Stimulated activated naive B cell treated with anti-CD40 and anti-IgM and Interleukin-4, amounts not matched to agents 10 μg/mL and 1 μg/mL and 100 μg/mL, for 72 hours (primary cell): ENCODE data around the gene SRXN1.

Experiments used
- ATAC-seq, 2 donors: fragments of 150-1000 bp; cut with Tn5 transposase; replicated peaks; 2 replicates each; pipeline ENCODE4 v1.10.0; 2021; ENCODE audit warnings: moderate library complexity in 1 of 2
- DNase-seq: peaks from one replicate; pipeline ENCODE4 v3.0.0; 2021
- H3K27ac Mint-ChIP-seq: one replicate; pipeline ENCODE4 v1.8.0; 2022; ENCODE audit warnings: mild to moderate bottlenecking, mixed read lengths
- H3K27me3 Mint-ChIP-seq, 2 donors: one replicate each; pipeline ENCODE4 v1.8.0; 2022; ENCODE audit warnings: mixed read lengths in 2 of 2
- H3K36me3 Mint-ChIP-seq, 2 donors: one replicate each; pipeline ENCODE4 v1.8.0; 2022; ENCODE audit warnings: mixed read lengths in 2 of 2, mild to moderate bottlenecking in 1 of 2
- H3K4me1 Mint-ChIP-seq, 2 donors: one replicate each; pipeline ENCODE4 v1.8.0; 2022; ENCODE audit warnings: mixed read lengths in 2 of 2, mild to moderate bottlenecking in 1 of 2
- H3K4me3 Mint-ChIP-seq, 2 donors: one replicate each; pipeline ENCODE4 v1.8.0; 2022; ENCODE audit warnings: mild to moderate bottlenecking in 2 of 2, mixed read lengths in 2 of 2, moderate library complexity in 1 of 2
- H3K9me3 Mint-ChIP-seq, 2 donors: one replicate each; pipeline ENCODE4 v1.8.0; 2022; ENCODE audit warnings: mixed read lengths in 2 of 2, mild to moderate bottlenecking in 1 of 2

The SRXN1 gene

GRCh38 chr20:668050-668449, 15.1 kb upstream of the SRXN1 start:
- Mint-ChIP-seq H3K4me3 (no peak overlapping the region), H3K27ac (no peak overlapping the region), H3K4me1 (peaks cover 4 to 11% of the 10 kb centered on the region in 2 donors), H3K27me3 (peaks cover 74 to 88% of the 10 kb centered on the region in 2 donors), H3K9me3 (no peaks in the 10 kb centered on the region), H3K36me3 (peaks cover 3% of the 10 kb centered on the region in 2 donors)
- ATAC-seq (no peak), DNase-seq (no peak)

GRCh38 chr20:667351-668034, 14.5 kb upstream of the SRXN1 start:
- Mint-ChIP-seq H3K27ac (no peak overlapping the region), H3K36me3 (peaks cover 7 to 8% of the 10 kb centered on the region in 2 donors), H3K4me3 (no peak overlapping the region), H3K27me3 (peaks cover 74 to 88% of the 10 kb centered on the region in 2 donors), H3K4me1 (peaks cover 8 to 17% of the 10 kb centered on the region in 2 donors), H3K9me3 (no peaks in the 10 kb centered on the region)
- DNase-seq (no peak), ATAC-seq (peak; percentile 27 to 33)

GRCh38 chr20:666877-667276, 13.9 kb upstream of the SRXN1 start:
- ATAC-seq (no peak), DNase-seq (no peak)
- H3K4me1 Mint-ChIP-seq = peaks cover 9 to 23% of the 10 kb centered on the region in 2 donors
- H3K36me3 Mint-ChIP-seq = peaks cover 7 to 9% of the 10 kb centered on the region in 2 donors
- no peak overlapping the region for H3K4me3 Mint-ChIP-seq
- no peak overlapping the region for H3K27ac Mint-ChIP-seq
- no peaks in the 10 kb centered on the region for H3K9me3 Mint-ChIP-seq
- peaks cover 74 to 88% of the 10 kb centered on the region in 2 donors for H3K27me3 Mint-ChIP-seq

GRCh38 chr20:665276-665675, 12.3 kb upstream of the SRXN1 start:
- H3K4me3 Mint-ChIP-seq = no peak overlapping the region
- H3K27me3 Mint-ChIP-seq = peaks cover 75 to 85% of the 10 kb centered on the region in 2 donors
- H3K27ac Mint-ChIP-seq = peak overlapping the region; percentile 65
- H3K9me3 Mint-ChIP-seq = no peaks in the 10 kb centered on the region
- peaks cover 7 to 11% of the 10 kb centered on the region in 2 donors for H3K36me3 Mint-ChIP-seq
- DNase-seq = no peak
- no peak for ATAC-seq
- peaks cover 18 to 31% of the 10 kb centered on the region in 2 donors for H3K4me1 Mint-ChIP-seq

GRCh38 chr20:664576-664975, 11.6 kb upstream of the SRXN1 start:
- H3K9me3 Mint-ChIP-seq = no peaks in the 10 kb centered on the region
- peak overlapping the region; percentile 69 for H3K27ac Mint-ChIP-seq
- peaks cover 7 to 11% of the 10 kb centered on the region in 2 donors for H3K36me3 Mint-ChIP-seq
- peaks cover 18 to 31% of the 10 kb centered on the region in 2 donors for H3K4me1 Mint-ChIP-seq
- ATAC-seq = no peak
- no peak for DNase-seq
- H3K27me3 Mint-ChIP-seq = peaks cover 70 to 78% of the 10 kb centered on the region in 2 donors
- peak overlapping the region; percentile 35 to 40 for H3K4me3 Mint-ChIP-seq

GRCh38 chr20:664151-664550, 11.2 kb upstream of the SRXN1 start:
- Mint-ChIP-seq H3K27me3 (peaks cover 70 to 76% of the 10 kb centered on the region in 2 donors), H3K9me3 (no peaks in the 10 kb centered on the region), H3K4me3 (no peak overlapping the region), H3K4me1 (peaks cover 18 to 31% of the 10 kb centered on the region in 2 donors), H3K36me3 (peaks cover 7 to 11% of the 10 kb centered on the region in 2 donors), H3K27ac (no peak overlapping the region)
- DNase-seq (no peak), ATAC-seq (no peak)

GRCh38 chr20:663315-664090, 10.5 kb upstream of the SRXN1 start:
- ATAC-seq = no peak
- no peak for DNase-seq

GRCh38 chr20:662277-663192, 9.5 kb upstream of the SRXN1 start:
- Mint-ChIP-seq H3K4me3 (peak overlapping the region; percentile 40 to 75), H3K4me1 (peaks cover 18 to 31% of the 10 kb centered on the region in 2 donors), H3K27ac (peak overlapping the region; percentile 91), H3K9me3 (no peaks in the 10 kb centered on the region), H3K27me3 (peaks cover 68 to 76% of the 10 kb centered on the region in 2 donors), H3K36me3 (peaks cover 7 to 11% of the 10 kb centered on the region in 2 donors)
- DNase-seq (no peak), ATAC-seq (no peak)

More at GRCh38 chr20:663315-664090, 10.5 kb upstream of the SRXN1 start:
- H3K4me1 Mint-ChIP-seq = peaks cover 18 to 31% of the 10 kb centered on the region in 2 donors
- H3K4me3 Mint-ChIP-seq = peak overlapping the region; percentile 40 to 75
- no peaks in the 10 kb centered on the region for H3K9me3 Mint-ChIP-seq
- peaks cover 70 to 76% of the 10 kb centered on the region in 2 donors for H3K27me3 Mint-ChIP-seq
- H3K27ac Mint-ChIP-seq = peak overlapping the region; percentile 91
- H3K36me3 Mint-ChIP-seq = peaks cover 7 to 11% of the 10 kb centered on the region in 2 donors

- no peak for ATAC-seq
- H3K36me3 Mint-ChIP-seq = peaks cover 7 to 11% of the 10 kb centered on the region in 2 donors
- H3K4me3 Mint-ChIP-seq = peak overlapping the region; percentile 12 to 37
- H3K9me3 Mint-ChIP-seq = no peaks in the 10 kb centered on the region
- peaks cover 65 to 74% of the 10 kb centered on the region in 2 donors for H3K27me3 Mint-ChIP-seq
- no peak for DNase-seq
- peak overlapping the region; percentile 39 for H3K27ac Mint-ChIP-seq
- peaks cover 18 to 31% of the 10 kb centered on the region in 2 donors for H3K4me1 Mint-ChIP-seq
Observed at GRCh38 chr20:661474-662270, 8.7 kb upstream of the SRXN1 start.

- ATAC-seq (no peak), DNase-seq (no peak)
- H3K4me1 Mint-ChIP-seq = peaks cover 26 to 37% of the 10 kb centered on the region in 2 donors
- peaks cover 5 to 11% of the 10 kb centered on the region in 2 donors for H3K36me3 Mint-ChIP-seq
- H3K27me3 Mint-ChIP-seq = peaks cover 58 to 60% of the 10 kb centered on the region in 2 donors
- H3K4me3 Mint-ChIP-seq = no peak overlapping the region
- H3K27ac Mint-ChIP-seq = no peak overlapping the region
- no peaks in the 10 kb centered on the region for H3K9me3 Mint-ChIP-seq
Observed at GRCh38 chr20:658731-659291, 5.8 kb upstream of the SRXN1 start.

- Mint-ChIP-seq H3K4me3 (no peak overlapping the region), H3K36me3 (peaks cover 5 to 10% of the 10 kb centered on the region in 2 donors), H3K9me3 (no peaks in the 10 kb centered on the region), H3K27ac (no peak overlapping the region), H3K4me1 (peaks cover 26 to 39% of the 10 kb centered on the region in 2 donors), H3K27me3 (peaks cover 56 to 57% of the 10 kb centered on the region in 2 donors)
- ATAC-seq = no peak
- no peak for DNase-seq
Observed at GRCh38 chr20:658202-658601, 5.2 kb upstream of the SRXN1 start.

GRCh38 chr20:655726-656624, 3.0 kb upstream of the SRXN1 start:
- H3K27ac Mint-ChIP-seq = no peak overlapping the region
- peaks cover 34 to 44% of the 10 kb centered on the region in 2 donors for H3K27me3 Mint-ChIP-seq
- H3K4me1 Mint-ChIP-seq = peaks cover 26 to 42% of the 10 kb centered on the region in 2 donors
- peaks cover 6 to 9% of the 10 kb centered on the region in 2 donors for H3K36me3 Mint-ChIP-seq
- ATAC-seq (no peak), DNase-seq (no peak)
- H3K4me3 Mint-ChIP-seq = no peak overlapping the region
- H3K9me3 Mint-ChIP-seq = no peaks in the 10 kb centered on the region
